Measurements from ENCODE around the gene SLC22A14.

The SLC22A14 gene

GRCh38 chr3:38346587-38347410 is 64.7 kb downstream of the SLC22A14 start, which contains the start of gene XYLB:
Gene XYLB (plus strand): TSS chr3:38346785. CDS start chr3:38346869, 84 bp downstream.
- peak; percentile 94 for DNase-seq (ENCODE audit: low spot score)

- DNase-seq (ENCODE audit: low spot score) = no peak
Observed at GRCh38 chr3:38347421-38348200, 65.5 kb downstream of the SLC22A14 start.

DNA sequence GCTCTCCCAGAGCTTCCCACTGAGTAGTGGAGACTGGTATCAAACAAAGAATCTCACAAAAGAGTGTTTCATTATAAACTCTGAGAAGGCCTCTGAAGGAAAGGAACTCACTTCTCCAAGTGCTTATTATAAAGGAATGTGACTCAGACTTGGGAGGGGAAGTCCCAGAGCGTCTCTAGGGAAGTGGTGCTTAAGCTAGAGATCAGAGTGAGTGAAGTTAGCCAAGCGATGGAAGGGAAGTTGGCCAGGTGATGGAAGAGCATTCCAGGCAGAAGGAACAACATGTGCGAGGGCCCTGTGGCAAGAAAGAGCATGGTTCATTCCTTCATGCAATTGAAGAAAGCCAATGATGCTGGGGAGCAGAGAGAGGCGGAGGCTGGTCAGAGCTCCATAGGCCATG is 66.8 kb downstream of the SLC22A14 start:
- no peak for DNase-seq (ENCODE audit: low spot score)

DNA sequence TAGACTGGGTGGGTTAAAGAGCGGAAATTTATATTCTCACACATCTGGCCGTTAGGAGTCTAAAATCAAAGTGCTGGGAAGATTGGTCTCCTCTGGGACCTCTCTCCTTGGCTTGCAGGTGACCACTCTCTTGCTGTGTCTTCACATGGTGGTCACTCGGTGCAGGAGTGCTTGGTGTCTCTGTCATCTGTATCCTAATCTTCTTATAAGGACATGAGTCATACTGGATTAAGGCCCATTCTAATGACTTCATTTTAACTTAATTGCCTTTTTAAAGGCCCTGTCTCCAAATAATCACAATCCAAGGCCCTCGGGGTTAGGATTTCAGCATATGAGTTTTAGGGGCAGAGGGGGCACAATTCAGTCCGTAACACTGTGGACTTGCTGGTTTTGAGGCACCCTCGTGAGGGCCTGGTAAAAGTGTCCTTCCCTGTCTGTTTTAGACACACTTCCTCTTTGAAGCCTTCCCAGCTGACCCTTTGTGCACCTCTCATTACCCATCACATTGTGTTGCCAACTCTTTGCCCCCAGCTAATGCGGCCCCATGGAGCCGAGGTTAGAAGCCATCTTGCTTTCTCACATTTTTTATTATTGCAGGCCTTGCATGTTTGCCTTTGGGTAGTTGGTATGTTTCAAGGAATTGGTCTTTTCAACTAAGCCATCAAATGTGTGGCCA is 67.7 kb downstream of the SLC22A14 start:
- no peak for DNase-seq (ENCODE audit: low spot score)

- DNase-seq (ENCODE audit: low spot score) = no peak
Observed at GRCh38 chr3:38353151-38353550, 71.1 kb downstream of the SLC22A14 start.

DNA sequence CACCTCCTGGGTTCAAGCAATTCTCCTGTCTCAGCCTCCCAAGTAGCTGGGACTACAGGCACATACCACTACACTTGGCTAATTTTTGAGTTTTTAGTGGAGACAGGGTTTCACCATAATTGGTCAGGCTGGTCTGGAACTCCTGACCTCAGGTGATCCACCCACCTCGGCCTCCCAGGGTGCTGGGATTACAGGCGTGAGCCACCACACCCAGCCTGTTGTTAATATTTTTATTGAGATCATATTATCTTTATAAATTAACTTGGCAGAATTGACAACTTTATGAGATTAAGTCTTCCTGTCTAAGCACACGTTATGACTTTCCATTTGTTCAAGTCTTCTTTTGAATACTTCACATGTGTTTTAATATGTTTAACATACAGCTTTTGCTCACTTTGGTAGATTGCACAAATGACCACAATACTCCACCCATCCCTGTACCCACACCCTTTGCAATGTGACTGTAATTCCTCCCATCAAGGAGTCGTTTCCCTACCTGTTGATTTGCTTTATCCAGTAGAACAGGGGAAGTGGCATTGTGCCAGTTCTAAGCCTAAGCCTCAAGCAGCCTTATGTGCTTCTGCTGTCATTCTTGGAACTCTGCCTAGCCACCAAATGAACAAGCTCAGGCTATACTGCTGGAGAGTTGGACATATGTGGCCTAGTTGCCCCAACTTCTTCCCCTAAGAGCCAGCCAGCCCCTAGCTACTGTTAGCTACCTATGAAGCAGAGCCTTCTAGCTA is 72.7 kb downstream of the SLC22A14 start:
- DNase-seq (ENCODE audit: low spot score) = no peak

DNA sequence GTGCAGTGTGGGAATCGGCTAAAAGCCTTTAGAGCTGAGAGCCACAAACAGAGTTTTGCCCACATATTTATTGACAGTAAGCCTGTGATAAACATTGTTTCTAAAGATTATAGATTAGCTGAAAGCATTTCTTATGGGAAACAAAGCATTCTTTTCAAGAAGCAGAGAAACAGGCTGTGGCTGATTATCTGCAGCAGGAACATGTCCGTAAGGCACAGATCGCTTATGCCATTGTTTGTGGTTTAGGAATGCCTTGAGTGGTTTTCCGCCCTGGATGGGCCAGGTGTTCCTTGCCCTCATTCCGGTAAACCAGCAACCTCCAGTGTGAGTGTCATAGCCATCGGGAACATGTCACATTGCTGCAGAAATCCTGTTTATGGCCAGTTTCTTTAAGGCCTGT is 76.9 kb downstream of the SLC22A14 start:
- no peak for DNase-seq (ENCODE audit: low spot score)

- DNase-seq (ENCODE audit: low spot score) = no peak
Observed at GRCh38 chr3:38360345-38360744, 78.3 kb downstream of the SLC22A14 start.

DNA sequence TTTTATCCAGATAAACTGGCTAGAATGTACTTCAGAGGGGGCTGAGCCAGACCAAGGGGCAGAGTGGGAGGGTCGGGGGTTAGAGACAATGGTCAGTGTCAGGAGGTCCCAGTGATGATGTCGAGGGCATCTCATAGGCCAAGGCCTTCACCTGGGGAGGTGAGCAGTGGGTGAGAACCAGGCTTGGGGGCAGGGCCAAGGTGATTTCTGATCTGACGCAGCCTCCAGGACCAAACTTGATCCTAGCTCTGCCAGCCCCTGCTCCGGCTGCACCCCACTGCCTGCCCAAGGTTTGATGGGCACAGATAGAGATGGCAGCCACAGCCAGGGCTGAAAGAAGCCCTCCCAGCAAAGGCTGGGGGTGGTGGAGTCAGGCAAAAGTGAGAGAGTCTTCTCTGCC is 79.4 kb downstream of the SLC22A14 start:
- DNase-seq (ENCODE audit: low spot score) = no peak

GRCh38 chr3:38362825-38363224 is 80.7 kb downstream of the SLC22A14 start:
- no peak for DNase-seq (ENCODE audit: low spot score)

DNA sequence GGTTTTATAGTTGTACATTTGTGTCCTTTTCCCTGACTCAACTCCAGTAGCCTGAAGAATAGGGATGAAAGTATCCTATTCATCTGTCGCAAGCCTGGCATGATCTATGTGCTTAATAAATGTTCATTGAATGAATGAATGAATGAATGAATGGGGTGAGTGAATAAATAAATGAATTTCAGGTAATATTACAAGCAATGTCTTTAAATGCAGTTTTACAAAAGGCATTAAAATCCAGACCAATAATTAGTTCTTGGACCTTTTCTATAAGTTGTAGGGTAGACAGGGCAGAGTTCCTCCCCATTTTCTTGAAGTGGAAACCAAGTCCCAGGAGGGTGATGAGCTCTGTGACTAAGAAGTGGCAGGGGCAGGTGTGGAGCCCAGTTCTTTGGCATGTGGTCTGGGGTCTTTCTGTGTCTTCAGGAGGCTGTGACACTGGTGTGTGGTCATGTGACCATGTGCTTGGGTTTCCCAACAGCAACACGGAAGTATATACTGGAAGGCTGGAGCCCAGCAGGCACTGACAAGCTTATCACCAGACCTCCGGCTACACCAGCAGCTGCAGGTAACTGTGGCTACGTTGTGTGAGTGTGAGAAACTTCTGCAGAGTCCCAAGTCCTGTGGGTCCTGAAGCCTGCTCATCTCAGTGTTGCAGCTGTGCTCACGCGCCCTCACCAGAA is 82.8 kb downstream of the SLC22A14 start:
- DNase-seq (ENCODE audit: low spot score) = no peak

DNA sequence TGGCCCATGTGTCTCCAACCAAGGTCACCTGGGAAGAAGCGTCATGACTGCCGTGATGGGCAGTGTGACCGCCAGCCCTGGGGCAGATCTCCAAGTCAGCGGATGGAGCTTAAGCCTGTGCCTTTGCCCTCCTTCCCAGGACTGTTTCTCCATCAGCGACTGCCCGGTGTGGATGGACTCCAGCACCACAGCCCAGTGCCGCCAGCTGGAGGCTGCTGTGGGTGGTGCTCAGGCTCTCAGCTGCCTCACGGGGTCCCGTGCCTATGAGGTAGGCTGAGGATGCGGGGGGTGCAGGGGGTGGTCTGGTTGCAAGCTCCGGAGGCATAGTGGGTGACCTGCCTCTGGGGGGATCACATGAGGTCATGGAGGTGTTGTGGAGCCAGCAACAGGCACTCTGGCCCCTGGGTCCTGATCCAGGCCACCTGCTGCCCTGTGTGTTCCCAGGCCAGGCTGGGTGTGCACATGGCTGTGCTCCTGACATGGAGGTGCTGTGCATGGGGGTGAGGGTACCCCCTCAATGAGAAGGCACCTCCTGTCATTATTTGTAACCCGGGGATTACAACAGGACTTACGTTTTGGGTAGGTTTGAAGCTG is 83.5 kb downstream of the SLC22A14 start:
- DNase-seq (ENCODE audit: low spot score) = no peak

DNA sequence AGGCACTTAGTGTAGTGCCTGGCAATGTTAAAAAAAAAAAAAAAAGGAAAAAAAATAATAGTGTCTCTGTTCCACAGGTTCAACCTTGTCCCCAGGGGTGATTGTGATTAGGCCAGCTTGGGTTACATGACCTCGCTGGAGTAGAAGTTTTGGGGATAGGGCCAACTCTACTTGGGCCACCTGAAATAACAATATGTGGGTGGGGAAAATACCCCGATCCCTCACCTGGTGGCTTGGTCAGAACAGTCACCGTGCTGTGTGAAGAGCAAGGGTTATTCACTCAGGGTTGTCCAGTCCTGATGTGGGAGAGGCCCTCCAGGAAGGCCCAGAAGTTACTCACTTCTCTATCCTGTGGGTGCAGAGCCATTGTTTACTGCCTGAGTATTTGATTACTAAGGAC is 84.0 kb downstream of the SLC22A14 start:
- no peak for DNase-seq (ENCODE audit: low spot score)

- no peak for DNase-seq (ENCODE audit: low spot score)
Observed at GRCh38 chr3:38367779-38368178, 85.7 kb downstream of the SLC22A14 start.
